Activated B cell treated with CpG ODN at 0.5 μM for 24 hours (primary cell): Measurements from ENCODE around the gene GLT1D1. TPM values are rescaled to one million over a fixed set of nuclear protein-coding genes. Genes with fewer than 3 reads are reported as not detected.

ENCODE experiments used
- ATAC-seq: fragments of 200-7000 bp; cut with Tn5 transposase; one replicate; pipeline ENCODE4 v1.10.0; 2021; ENCODE audit warnings: low read depth, mild to moderate bottlenecking, moderate library complexity
- CTCF ChIA-PET: fragments of 350-600 bp; sonication (Branson Sonifier 250); formaldehyde crosslinking; loops from one replicate; lab custom pipeline; 2021; ENCODE audit warnings: antibody characterized with exemption; lab: Charles Lee
- POLR2A ChIA-PET: fragments of 350-600 bp; sonication (Branson Sonifier 250); formaldehyde crosslinking; loops from one replicate; lab custom pipeline; 2021; ENCODE audit warnings: antibody characterized with exemption; lab: Charles Lee
- DNase-seq: peaks from one replicate; pipeline ENCODE4 v3.0.0; 2022
- H3K27ac Mint-ChIP-seq: one replicate; pipeline ENCODE4 v1.8.0; 2020; ENCODE audit warnings: mixed read lengths
- H3K27me3 Mint-ChIP-seq: one replicate; pipeline ENCODE4 v1.8.0; 2021; ENCODE audit warnings: mixed read lengths
- H3K36me3 Mint-ChIP-seq: one replicate; pipeline ENCODE4 v1.8.0; 2021; ENCODE audit warnings: low read depth, mixed read lengths
- H3K4me1 Mint-ChIP-seq: one replicate; pipeline ENCODE4 v1.8.0; 2021; ENCODE audit warnings: mixed read lengths
- H3K4me3 Mint-ChIP-seq: one replicate; pipeline ENCODE4 v1.8.0; 2020; ENCODE audit warnings: mild to moderate bottlenecking, mixed read lengths
- H3K9me3 Mint-ChIP-seq: one replicate; pipeline ENCODE4 v1.8.0; 2020; ENCODE audit warnings: mixed read lengths
- intact Hi-C: fragments of 100-400 bp; cut with micrococcal nuclease; formaldehyde crosslinking; loops from one replicate; pipeline ENCODE4 v1.15.1; 2024
- total RNA-seq: library from RNA; stranded (reverse); gene quantifications from 2 replicates; pipeline ENCODE4 v1.2.3, GENCODE V29; 2022
- TF ChIP-seq, protein P1 (sequence below): fragments of 200-600 bp; IDR thresholded peaks from one replicate; pipeline ENCODE4 v1.8.0; 2022; ENCODE audit warnings: antibody characterized with exemption, mild to moderate bottlenecking

Gene GLT1D1
- total RNA-seq, 1 donor from 2014 or later: not detected

DNA sequence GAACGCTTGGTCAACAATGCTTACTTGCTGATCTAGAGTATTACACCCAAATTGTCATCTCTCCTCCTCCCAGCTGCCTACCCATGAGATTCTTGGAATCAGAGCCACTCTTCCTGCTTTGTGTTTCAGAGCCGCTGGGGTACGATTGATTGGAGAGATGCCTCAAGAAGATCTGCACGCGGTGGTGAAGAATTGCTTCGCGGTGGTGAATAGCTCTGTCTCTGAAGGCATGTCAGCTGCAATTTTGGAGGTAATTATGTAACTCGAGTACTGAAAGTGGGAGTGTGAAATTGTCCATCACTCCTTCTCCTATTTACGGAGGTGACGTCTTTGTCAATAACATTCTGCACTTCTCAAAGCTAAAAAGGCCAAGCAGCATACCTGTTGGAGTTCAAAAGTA is 93.9 kb downstream of the GLT1D1 start:
- no peak overlapping the region for H3K27ac Mint-ChIP-seq
- peaks cover 3% of the 10 kb centered on the region for H3K27me3 Mint-ChIP-seq
- H3K4me1 Mint-ChIP-seq: no peaks in the 10 kb centered on the region
- DNase-seq (no peak), ATAC-seq (no peak)
- CTCF ChIA-PET: no interaction called here
- POLR2A ChIA-PET: no interaction called here
- no peaks in the 10 kb centered on the region for H3K36me3 Mint-ChIP-seq
- no peaks in the 10 kb centered on the region for H3K9me3 Mint-ChIP-seq
- intact Hi-C loops: no loop called here
- no peak overlapping the region for H3K4me3 Mint-ChIP-seq
- TF ChIP-seq, protein P1, sequence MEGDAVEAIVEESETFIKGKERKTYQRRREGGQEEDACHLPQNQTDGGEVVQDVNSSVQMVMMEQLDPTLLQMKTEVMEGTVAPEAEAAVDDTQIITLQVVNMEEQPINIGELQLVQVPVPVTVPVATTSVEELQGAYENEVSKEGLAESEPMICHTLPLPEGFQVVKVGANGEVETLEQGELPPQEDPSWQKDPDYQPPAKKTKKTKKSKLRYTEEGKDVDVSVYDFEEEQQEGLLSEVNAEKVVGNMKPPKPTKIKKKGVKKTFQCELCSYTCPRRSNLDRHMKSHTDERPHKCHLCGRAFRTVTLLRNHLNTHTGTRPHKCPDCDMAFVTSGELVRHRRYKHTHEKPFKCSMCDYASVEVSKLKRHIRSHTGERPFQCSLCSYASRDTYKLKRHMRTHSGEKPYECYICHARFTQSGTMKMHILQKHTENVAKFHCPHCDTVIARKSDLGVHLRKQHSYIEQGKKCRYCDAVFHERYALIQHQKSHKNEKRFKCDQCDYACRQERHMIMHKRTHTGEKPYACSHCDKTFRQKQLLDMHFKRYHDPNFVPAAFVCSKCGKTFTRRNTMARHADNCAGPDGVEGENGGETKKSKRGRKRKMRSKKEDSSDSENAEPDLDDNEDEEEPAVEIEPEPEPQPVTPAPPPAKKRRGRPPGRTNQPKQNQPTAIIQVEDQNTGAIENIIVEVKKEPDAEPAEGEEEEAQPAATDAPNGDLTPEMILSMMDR: no peak

GRCh38 chr12:128949086-128949485 is 95.8 kb downstream of the GLT1D1 start:
- ATAC-seq (no peak), DNase-seq (no peak)
- ChIA-PET POLR2A (no interaction called here), CTCF (interaction anchor here (1.0 kb wide), 1 partner anchor 167 kb away, joined by 4 read pairs; no protein-coding TSS in a partner anchor)
- H3K27ac Mint-ChIP-seq: no peak overlapping the region
- no peaks in the 10 kb centered on the region for H3K4me1 Mint-ChIP-seq
- TF ChIP-seq, protein P1: no peak
- H3K27me3 Mint-ChIP-seq: peaks cover 3% of the 10 kb centered on the region
- H3K36me3 Mint-ChIP-seq: no peaks in the 10 kb centered on the region
- intact Hi-C loops: no loop called here
- no peaks in the 10 kb centered on the region for H3K9me3 Mint-ChIP-seq
- H3K4me3 Mint-ChIP-seq: no peak overlapping the region

DNA sequence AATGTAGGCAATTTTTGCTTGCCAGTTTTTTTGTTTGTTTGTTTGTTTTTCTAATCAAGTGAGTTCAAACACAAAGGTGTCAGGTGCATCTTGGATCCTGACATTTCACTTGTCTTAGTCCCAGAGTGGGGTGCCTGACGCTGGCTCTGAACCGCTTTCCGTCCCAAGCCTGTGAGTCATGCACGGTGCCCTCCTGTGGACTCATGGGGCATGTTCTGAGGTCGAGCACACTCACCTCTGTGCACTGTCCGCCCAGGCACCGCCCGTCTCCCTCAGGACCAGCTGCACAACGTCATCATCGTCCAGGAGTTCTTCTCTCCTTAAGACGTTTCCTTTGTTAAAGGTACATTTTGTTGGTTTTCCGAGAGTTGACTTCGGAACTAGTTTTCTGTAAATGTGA is 98.2 kb downstream of the GLT1D1 start:
- no peak for ATAC-seq
- H3K9me3 Mint-ChIP-seq: no peaks in the 10 kb centered on the region
- no peak for DNase-seq
- no peak overlapping the region for H3K27ac Mint-ChIP-seq
- no peaks in the 10 kb centered on the region for H3K27me3 Mint-ChIP-seq
- POLR2A ChIA-PET: no interaction called here
- no peaks in the 10 kb centered on the region for H3K4me1 Mint-ChIP-seq
- no peaks in the 10 kb centered on the region for H3K36me3 Mint-ChIP-seq
- TF ChIP-seq, protein P1: no peak
- CTCF ChIA-PET: no interaction called here
- no peak overlapping the region for H3K4me3 Mint-ChIP-seq
- intact Hi-C loops: no loop called here

DNA sequence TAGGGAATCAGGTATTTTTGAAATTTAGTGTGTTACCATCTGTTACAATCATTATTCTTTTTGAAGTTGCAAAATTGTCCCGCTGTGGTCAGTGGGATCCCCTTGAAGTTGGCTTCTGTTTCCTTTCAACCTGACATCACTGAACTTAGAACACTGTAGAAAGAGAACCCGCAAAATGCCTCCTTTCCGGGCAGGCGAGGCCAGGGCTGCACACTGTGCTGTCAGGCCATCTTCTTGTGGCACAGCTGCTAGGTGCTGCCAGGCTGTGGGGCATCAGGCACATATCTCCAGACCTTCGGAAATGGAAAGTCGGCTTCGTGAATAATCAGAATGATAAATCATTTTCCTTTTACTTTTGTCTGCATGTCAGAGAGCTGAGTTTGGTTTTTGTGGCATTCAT is 103.5 kb downstream of the GLT1D1 start:
- no peaks in the 10 kb centered on the region for H3K4me1 Mint-ChIP-seq
- ChIA-PET POLR2A (no interaction called here), CTCF (no interaction called here)
- ATAC-seq: no peak
- no peak for DNase-seq
- TF ChIP-seq, protein P1: no peak
- no peak overlapping the region for H3K27ac Mint-ChIP-seq
- H3K4me3 Mint-ChIP-seq: no peak overlapping the region
- H3K9me3 Mint-ChIP-seq: peaks cover 4% of the 10 kb centered on the region
- intact Hi-C loops: no loop called here
- H3K36me3 Mint-ChIP-seq: no peaks in the 10 kb centered on the region
- peaks cover 19% of the 10 kb centered on the region for H3K27me3 Mint-ChIP-seq

- H3K4me3 Mint-ChIP-seq: no peak overlapping the region
- intact Hi-C loops: no loop called here
- no peak for ATAC-seq
- TF ChIP-seq, protein P1: no peak
- no peaks in the 10 kb centered on the region for H3K36me3 Mint-ChIP-seq
- no peak for DNase-seq
- no peak overlapping the region for H3K27ac Mint-ChIP-seq
- H3K4me1 Mint-ChIP-seq: no peaks in the 10 kb centered on the region
- peaks cover 11% of the 10 kb centered on the region for H3K9me3 Mint-ChIP-seq
- peaks cover 23% of the 10 kb centered on the region for H3K27me3 Mint-ChIP-seq
- ChIA-PET CTCF (no interaction called here), POLR2A (no interaction called here)
These were observed 106.6 kb downstream of the GLT1D1 start for GRCh38 chr12:128959901-128960300.
